DOHH2 (cell line): ENCODE data around the gene GAS2L1.

ENCODE experiments used
- H3F3A ChIP-seq: fragments of 200-600 bp; sonication (generic), shearing (Covaris generic); 2 replicates; pipeline ENCODE4 v1.6.0; 2016; ENCODE audit warnings: antibody characterized with exemption, mild to moderate bottlenecking; ENCODE audit not compliant: control insufficient read depth, insufficient read depth
- H3K27ac ChIP-seq: fragments of 200-600 bp; sonication (generic); 2 replicates; pipeline ENCODE4 v1.5.1; 2014; ENCODE audit warnings: low read depth, mild to moderate bottlenecking, low read length, moderate library complexity
- H3K27me3 ChIP-seq: fragments of 200-600 bp; sonication (generic); 2 replicates; pipeline ENCODE4 v1.6.1; 2014; ENCODE audit warnings: mild to moderate bottlenecking, low read length, mixed read lengths; ENCODE audit not compliant: control insufficient read depth
- H3K36me3 ChIP-seq: fragments of 200-600 bp; sonication (generic); 2 replicates; pipeline ENCODE4 v1.6.1; 2014; ENCODE audit warnings: mild to moderate bottlenecking, low read length, moderate library complexity, mixed read lengths; ENCODE audit not compliant: control insufficient read depth
- H3K4me1 ChIP-seq: fragments of 200-600 bp; sonication (generic); 2 replicates; pipeline ENCODE4 v1.6.1; 2014; ENCODE audit warnings: mild to moderate bottlenecking, low read length, mixed read lengths; ENCODE audit not compliant: control insufficient read depth
- H3K4me2 ChIP-seq: fragments of 200-600 bp; sonication (generic); 2 replicates; pipeline ENCODE4 v1.6.0; 2014; ENCODE audit warnings: mild to moderate bottlenecking, low read length, moderate library complexity
- H3K4me3 ChIP-seq: fragments of 200-600 bp; sonication (generic); 2 replicates; pipeline ENCODE4 v1.5.1; 2014; ENCODE audit warnings: mild to moderate bottlenecking, low read length, mixed read lengths
- H3K79me2 ChIP-seq: fragments of 200-600 bp; sonication (generic); 2 replicates; pipeline ENCODE4 v1.6.1; 2014; ENCODE audit warnings: mild to moderate bottlenecking, low read length, mixed read lengths; ENCODE audit not compliant: control insufficient read depth
- H3K9me2 ChIP-seq: fragments of 200-600 bp; sonication (generic); replicated peaks from 2 replicates; pipeline ENCODE4 v1.6.1; 2014; ENCODE audit warnings: mild to moderate bottlenecking, low read length, mixed read lengths; ENCODE audit not compliant: control insufficient read depth
- H3K9me3 ChIP-seq: fragments of 200-600 bp; sonication (generic); 2 replicates; pipeline ENCODE4 v1.6.1; 2014; ENCODE audit warnings: antibody characterized with exemption, low read length, mixed read lengths; ENCODE audit not compliant: control insufficient read depth, insufficient read depth
- H4K20me1 ChIP-seq: fragments of 200-600 bp; sonication (generic); 2 replicates; pipeline ENCODE4 v1.6.0; 2014; ENCODE audit warnings: low read depth, mild to moderate bottlenecking, antibody characterized with exemption, low read length, moderate library complexity; ENCODE audit not compliant: control insufficient read depth, insufficient read depth
- EZH2phosphoT487 ChIP-seq: fragments of 200-600 bp; sonication (generic); IDR thresholded peaks from 2 replicates; pipeline ENCODE4 v1.6.1; 2017; ENCODE audit warnings: borderline replicate concordance, mild to moderate bottlenecking, antibody characterized with exemption, low read length, moderate library complexity, mixed read lengths
- TF ChIP-seq, protein P1 (sequence below): fragments of 200-600 bp; sonication (generic); IDR thresholded peaks from one replicate; pipeline ENCODE4 v1.5.1; 2014; ENCODE audit warnings: antibody characterized with exemption, mild to moderate bottlenecking, low read depth, low read length; ENCODE audit not compliant: poor library complexity, severe bottlenecking

GAS2L1 gene

DNA sequence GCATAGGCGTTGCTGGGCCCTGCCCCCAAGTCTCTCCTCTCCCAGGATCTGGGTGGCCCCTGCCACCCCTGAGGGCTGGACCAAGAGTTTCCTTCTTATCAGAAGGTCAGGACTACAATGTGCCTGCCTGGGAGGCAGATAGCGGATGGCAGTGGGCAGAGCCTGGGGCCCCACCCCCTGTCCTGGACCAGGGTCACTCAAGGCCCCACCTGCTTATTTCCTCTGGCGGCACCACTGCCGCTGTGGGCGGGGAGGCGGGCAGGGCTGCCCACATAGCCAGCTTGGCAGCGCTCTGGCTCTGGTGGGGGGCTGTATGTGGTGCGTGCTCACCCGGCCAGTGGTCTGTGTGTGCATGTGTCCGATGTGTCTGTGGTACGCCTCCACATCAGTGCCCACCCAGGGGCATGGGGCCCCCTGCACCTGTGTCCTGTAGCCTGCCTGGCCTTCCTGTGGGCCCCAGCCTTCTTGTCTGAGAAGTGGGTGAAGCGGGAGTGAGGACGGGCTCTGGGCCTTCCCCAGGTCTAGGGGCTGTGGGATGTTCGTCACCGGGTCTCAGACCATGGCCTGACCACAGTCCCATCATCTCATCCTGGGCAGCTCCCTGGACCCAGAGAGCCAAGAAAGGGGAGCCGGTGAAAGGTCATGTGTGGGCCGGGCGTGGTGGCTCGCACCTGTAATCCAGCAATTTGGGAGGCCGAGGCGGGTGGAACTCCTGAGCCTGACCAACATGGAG lies 3.0 kb downstream of the GAS2L1 start:
- peaks cover 15% of the 10 kb centered on the region for H3K27me3 ChIP-seq
- TF ChIP-seq EZH2phosphoT487, result no peak
- TF ChIP-seq, protein P1, sequence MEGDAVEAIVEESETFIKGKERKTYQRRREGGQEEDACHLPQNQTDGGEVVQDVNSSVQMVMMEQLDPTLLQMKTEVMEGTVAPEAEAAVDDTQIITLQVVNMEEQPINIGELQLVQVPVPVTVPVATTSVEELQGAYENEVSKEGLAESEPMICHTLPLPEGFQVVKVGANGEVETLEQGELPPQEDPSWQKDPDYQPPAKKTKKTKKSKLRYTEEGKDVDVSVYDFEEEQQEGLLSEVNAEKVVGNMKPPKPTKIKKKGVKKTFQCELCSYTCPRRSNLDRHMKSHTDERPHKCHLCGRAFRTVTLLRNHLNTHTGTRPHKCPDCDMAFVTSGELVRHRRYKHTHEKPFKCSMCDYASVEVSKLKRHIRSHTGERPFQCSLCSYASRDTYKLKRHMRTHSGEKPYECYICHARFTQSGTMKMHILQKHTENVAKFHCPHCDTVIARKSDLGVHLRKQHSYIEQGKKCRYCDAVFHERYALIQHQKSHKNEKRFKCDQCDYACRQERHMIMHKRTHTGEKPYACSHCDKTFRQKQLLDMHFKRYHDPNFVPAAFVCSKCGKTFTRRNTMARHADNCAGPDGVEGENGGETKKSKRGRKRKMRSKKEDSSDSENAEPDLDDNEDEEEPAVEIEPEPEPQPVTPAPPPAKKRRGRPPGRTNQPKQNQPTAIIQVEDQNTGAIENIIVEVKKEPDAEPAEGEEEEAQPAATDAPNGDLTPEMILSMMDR, result no peak
- H3K4me3 ChIP-seq, result no peak overlapping the region
- no peaks in the 10 kb centered on the region for H3K9me2 ChIP-seq
- H3K4me1 ChIP-seq, result peaks cover 16% of the 10 kb centered on the region
- H3K36me3 ChIP-seq, result no peaks in the 10 kb centered on the region
- no peak overlapping the region for H3K27ac ChIP-seq
- H3K9me3 ChIP-seq, result no peaks in the 10 kb centered on the region
- 0 out of 2 replicates have a peak, but pooled peaks cover 4% of the 10 kb centered on the region for H3F3A ChIP-seq
- H3K4me2 ChIP-seq, result no peak overlapping the region
- peaks cover 3% of the 10 kb centered on the region; the same call in 1 of the 2 replicates for H4K20me1 ChIP-seq
- no peaks in the 10 kb centered on the region for H3K79me2 ChIP-seq

DNA sequence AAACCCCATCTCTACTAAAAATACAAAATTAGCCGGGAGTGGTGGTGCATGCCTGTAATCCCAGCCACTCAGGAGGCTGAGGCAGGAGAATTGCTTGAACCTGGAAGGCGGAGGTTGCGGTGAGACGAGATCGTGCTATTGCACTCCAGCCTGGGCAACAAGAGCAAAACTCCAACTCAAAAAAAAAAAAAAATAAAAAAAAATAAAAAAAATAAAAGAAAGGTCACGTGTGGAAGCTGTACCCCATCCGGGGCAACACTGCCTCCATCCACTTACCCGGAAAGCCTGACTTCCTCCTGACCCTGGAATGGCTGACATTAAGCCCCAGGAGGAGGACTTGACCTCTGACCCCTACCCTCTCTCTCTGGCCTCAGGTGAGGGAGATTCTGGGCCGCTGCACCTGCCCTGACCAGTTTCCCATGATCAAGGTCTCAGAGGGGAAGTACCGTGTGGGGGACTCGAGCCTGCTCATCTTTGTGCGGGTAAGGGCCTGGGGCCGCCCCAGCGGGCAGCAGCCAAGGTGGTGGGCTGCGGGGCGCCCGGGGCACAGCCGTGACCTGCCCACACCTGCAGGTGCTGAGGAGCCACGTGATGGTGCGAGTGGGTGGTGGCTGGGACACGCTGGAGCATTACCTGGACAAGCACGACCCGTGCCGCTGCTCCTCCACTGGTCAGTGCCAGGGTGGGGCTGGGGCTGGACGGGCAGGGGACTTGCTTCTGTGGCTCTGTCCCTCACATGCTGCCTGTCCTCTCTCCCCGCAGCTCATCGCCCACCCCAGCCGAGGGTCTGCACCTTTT lies 3.8 kb downstream of the GAS2L1 start:
- peaks cover 3% of the 10 kb centered on the region; the same call in 1 of the 2 replicates for H4K20me1 ChIP-seq
- no peak overlapping the region for H3K4me2 ChIP-seq

DNA sequence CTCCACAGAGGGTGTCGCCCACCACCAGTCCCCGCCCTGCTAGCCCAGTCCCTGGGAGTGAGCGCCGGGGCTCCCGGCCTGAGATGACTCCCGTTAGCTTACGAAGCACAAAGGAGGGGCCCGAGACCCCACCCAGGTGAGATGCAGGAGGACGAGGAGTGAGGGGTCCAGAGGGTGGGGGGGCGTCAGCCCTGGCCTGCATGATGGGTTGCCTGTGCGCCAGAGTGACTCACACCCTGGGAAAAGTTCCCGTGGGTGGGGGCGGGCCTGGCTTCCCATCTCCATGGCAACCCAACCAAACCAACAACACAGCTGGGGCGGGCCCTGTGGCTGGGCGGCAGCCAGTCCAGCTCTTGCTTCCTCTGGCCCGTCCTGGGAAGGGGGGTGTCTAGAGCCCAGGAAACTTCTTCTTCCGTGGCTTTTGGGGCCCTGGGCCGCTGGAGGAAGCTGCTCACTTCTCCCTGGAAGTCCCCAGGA lies 4.5 kb downstream of the GAS2L1 start:
- peaks cover 3% of the 10 kb centered on the region; the same call in 1 of the 2 replicates for H4K20me1 ChIP-seq
- peaks cover 19% of the 10 kb centered on the region for H3K27me3 ChIP-seq
- H3F3A ChIP-seq, result 0 out of 2 replicates have a peak, but pooled peaks cover 4% of the 10 kb centered on the region
- no peak overlapping the region for H3K4me2 ChIP-seq
- no peak overlapping the region for H3K4me3 ChIP-seq
- no peaks in the 10 kb centered on the region for H3K79me2 ChIP-seq
- H3K36me3 ChIP-seq, result no peaks in the 10 kb centered on the region
- H3K27ac ChIP-seq, result no peak overlapping the region
- no peaks in the 10 kb centered on the region for H3K9me2 ChIP-seq
- H3K4me1 ChIP-seq, result peaks cover 12% of the 10 kb centered on the region
- TF ChIP-seq, protein P1, result no peak
- TF ChIP-seq EZH2phosphoT487, result no peak
- H3K9me3 ChIP-seq, result no peaks in the 10 kb centered on the region

More for the DNA sequence above, 3.8 kb downstream of the GAS2L1 start:
- TF ChIP-seq EZH2phosphoT487, result no peak
- TF ChIP-seq, protein P1, result no peak
- no peak overlapping the region for H3K27ac ChIP-seq
- no peaks in the 10 kb centered on the region for H3K79me2 ChIP-seq
- H3K4me3 ChIP-seq, result no peak overlapping the region
- H3K36me3 ChIP-seq, result no peaks in the 10 kb centered on the region
- no peaks in the 10 kb centered on the region for H3K9me2 ChIP-seq
- 0 out of 2 replicates have a peak, but pooled peaks cover 4% of the 10 kb centered on the region for H3F3A ChIP-seq
- H3K4me1 ChIP-seq, result peaks cover 16% of the 10 kb centered on the region
- H3K9me3 ChIP-seq, result no peaks in the 10 kb centered on the region
- H3K27me3 ChIP-seq, result peaks cover 19% of the 10 kb centered on the region
